GM21360 (cell line): Measurements from ENCODE around the gene ABLIM3.

Experiments
- ATAC-seq: cut with Tn5 transposase; IDR thresholded peaks from one replicate; pipeline ENCODE4 v1.9.1; 2021; ENCODE audit warnings: mild to moderate bottlenecking, moderate library complexity; ENCODE audit not compliant: unreplicated experiment

The ABLIM3 gene

DNA sequence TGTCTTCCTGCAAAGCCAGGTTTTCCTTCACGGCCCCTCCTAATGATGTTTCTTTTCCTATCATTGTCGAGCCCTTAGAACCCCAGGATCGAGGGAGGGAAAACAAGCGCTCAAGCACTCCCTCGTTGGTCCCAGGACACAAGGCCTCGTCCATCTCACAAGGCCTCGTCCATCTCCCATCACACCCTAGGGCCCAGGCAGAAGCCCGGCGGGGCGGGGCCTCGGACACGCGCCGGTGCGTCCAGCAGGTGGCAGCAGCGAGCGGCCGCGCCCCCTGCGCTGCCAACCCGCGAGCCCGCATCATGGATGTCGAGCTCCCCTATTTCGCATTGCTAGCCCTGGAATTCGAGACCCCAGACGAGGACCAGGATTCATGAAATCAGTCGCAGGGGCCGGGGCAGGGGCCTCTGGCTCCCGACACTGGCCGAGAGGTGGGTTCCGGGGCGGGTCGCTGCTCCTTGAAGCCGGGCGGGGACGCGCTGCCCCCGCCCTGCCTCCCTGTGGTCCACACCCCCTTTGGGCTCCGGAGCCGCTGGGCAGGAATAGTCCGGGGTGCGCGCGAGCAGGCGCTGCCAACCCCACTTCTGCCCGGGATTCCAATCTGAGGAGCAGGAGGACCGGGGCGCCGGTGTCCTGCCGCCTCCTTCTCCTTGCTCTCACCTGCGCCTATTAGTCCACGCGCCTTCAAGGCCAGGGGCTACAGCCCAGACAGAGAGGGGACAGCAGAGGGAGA is at the start of gene ABLIM3:
TSS of gene ABLIM3 (plus strand) at position 270 of the 733 bp plus-strand sequence. CDS start 603 bp downstream, outside the sequence.
- ATAC-seq, result peak; percentile 97

- ATAC-seq, result no peak
These were observed 47.7 kb upstream of the ABLIM3 start for GRCh38 chr5:149093625-149094024.

DNA sequence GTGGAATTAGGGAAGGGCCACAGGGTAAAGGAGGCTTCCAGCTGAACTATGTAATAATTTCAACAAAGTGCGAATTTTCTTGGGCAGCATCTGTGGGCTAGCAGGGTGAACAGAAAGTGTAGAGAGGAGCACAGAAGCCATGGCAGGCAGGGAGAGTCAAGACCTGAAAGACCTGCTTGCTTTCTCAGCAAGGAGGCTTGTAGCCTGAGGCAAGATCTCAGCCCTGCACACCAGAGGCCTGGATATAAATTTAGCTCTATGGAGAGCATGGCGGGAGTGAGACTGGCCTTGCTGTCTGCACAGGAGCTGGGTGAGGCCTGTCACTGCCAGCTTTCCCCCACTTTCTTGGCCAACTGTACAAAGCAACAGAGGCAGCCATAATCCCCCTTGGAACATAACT is 46.3 kb upstream of the ABLIM3 start:
- ATAC-seq, result no peak

DNA sequence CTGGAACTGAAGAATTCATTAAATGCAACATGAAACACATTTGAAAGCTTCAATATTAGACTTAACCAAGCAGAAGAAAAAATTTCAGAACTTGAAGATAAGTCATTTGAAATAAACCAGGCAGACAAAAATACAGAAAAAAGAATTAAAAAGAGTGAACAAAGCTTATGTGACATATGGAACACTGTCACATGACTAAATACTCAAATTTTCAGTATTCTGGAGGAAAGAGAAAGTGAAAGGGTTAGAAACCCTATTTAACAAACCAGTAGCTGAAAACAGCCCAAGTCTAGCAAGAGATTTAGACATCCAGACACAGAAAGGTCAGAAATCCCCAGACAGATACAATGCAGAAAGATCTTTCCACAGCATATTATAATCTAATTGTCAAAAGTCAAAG is 41.4 kb upstream of the ABLIM3 start:
- ATAC-seq, result no peak

DNA sequence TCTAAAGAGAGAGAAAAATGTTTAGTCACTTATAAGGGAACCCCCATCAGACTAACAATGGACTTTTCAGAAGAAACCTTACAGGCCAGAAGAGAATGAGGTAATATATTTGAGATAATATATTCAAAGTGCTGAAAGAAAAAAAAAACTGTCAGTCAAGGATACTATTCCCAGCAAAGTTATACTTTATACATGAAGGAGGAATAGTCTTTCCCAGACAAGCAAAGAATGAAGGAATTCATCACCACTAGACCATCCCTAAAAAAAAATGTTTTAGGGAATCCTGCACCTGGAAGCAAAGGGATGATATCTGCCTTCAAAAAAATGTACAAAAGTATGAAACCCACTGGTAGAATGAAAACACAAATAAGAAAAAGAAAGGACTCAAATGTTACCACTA is 41.0 kb upstream of the ABLIM3 start:
- ATAC-seq, result no peak

- no peak for ATAC-seq
These were observed 32.5 kb upstream of the ABLIM3 start for GRCh38 chr5:149108651-149109280.

GRCh38 chr5:149110406-149110805 is 30.9 kb upstream of the ABLIM3 start:
- ATAC-seq, result no peak

- no peak for ATAC-seq
These were observed 27.6 kb upstream of the ABLIM3 start for GRCh38 chr5:149113669-149114068.

- peak; percentile 69 for ATAC-seq
These were observed 26.6 kb upstream of the ABLIM3 start for GRCh38 chr5:149114403-149115312.

- ATAC-seq, result peak; percentile 61
These were observed 23.3 kb upstream of the ABLIM3 start for GRCh38 chr5:149117970-149118369.

- no peak for ATAC-seq
These were observed 22.8 kb upstream of the ABLIM3 start for GRCh38 chr5:149118463-149118862.

- ATAC-seq, result no peak
These were observed 20.1 kb upstream of the ABLIM3 start for GRCh38 chr5:149121145-149121544.

- ATAC-seq, result no peak
These were observed 18.1 kb upstream of the ABLIM3 start for GRCh38 chr5:149123211-149123610.

DNA sequence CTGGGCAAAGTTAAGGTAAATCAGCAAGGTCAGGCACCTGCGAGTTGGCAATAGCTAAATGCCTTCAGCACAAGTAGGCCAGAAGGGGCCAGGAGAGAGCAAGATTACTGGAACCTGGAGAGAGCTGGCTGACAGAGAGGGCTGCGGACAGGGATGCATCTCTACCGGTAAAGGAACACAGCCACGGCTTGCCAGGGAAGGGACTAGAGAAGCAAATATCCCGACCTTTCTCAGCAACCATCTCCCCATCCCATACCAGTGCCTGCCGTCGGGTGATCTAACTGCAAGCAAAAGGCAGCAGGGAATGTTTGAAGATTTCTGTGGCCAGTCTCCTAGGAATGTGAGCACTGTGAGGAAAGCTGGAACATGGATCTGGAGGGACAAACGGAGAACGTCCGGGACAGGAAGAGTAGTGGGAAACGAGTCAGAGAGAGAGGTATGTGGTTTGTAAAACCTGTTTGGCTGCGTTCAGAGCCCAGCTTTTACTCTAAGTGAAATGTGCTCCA is 15.9 kb upstream of the ABLIM3 start:
- no peak for ATAC-seq

DNA sequence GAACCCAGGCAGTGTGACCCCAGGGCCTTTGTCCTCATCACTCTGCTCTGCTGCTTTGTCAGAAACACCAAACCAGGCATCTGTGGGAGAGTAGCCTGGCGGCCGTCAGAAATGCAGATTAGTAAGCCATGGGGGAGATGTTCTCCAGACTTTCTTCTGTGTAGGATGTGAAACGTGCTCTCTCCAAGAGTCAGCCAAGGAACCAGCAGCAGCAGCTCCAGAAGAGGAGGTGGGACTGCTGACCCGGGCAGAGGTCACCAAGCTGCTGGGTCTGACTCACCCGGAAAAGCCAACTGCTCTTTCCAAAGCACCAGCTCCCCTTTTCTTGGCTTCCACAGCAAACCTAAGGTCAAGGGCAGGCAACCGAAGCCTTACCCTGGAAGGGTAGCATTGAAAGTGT is 14.4 kb upstream of the ABLIM3 start:
- no peak for ATAC-seq

DNA sequence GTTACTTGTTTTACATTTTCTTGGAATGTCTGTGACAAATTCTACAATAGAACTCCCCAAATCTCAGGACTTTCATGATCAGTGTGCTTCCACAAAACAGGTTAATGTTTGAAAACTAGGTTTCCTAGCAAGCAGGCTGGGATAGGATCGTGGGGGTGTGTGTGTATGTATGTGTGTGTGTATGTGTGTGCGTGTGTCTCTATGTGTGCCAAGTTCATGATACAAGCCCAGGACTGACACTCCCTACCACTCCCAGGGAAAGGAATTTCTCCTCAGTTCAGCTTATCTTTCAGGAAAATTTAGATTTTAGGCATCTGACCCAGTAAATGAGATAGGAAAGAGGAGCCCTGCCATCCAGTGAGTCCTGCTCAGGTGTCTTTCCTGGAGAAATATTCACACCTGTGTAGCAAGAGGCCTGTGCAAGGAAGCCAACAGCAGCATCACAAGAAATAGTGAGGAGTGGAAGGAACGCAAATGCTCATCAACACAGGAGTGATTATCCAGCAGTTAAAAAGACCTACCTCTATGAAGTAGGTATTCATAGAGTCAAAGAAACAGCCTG is 13.8 kb upstream of the ABLIM3 start:
- ATAC-seq, result no peak

DNA sequence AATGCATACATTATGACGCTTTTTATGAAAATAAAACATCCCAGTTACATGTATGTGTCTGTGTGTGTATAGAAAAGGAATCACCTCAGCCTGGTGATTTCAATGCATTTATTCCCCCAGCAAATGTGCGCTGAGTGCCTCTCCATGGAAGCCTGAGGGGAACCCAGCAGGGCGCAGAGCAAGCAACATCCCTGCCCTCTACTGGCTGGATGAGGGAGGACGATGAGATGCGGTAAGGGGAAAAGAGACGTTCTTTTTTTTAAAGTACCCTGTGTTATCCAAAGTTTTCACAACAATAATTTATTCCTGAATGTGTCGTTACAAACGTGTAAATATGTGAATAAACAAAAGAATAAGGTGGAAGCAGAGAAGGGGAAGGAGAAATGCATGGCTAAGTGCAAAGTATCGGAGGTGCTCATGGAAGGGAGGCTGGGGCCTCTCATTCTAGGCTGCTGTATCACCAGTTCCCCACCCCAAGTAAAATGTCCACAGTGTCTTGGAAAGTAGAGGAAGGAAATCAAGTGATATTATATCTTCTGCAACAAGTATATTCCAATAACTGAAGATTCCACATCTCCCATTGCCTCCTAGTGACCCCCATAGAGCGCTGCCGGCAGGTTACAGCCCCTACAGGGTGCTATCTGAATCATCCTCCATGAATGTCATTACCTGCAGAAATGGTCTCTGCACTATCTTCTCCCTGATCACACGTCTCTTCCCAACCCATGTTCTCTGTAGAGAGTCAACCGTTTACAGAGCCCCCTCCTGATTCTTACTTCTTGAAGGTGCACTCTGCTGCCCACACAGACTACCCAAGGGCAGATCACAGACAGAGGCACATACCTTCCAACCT is 13.0 kb upstream of the ABLIM3 start:
- ATAC-seq, result peak; percentile 88

DNA sequence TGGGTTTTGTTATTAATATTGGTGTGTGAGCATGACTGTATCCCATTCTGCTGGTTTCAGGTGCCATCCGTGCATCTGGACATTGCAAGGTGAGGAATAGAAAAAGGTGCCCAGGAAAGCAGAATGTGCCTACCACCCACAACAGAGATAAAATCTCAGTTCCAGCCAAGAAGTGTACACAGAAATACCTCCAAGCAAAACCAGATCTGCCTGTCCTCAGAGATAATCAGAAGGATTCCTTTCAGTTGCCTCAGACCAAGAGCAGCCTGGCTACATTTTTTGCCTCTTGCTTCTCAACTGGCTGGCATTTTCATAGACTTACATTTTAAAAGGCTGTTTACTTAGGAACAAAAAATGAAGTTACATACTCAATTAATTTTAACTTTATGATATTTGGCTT is 12.1 kb upstream of the ABLIM3 start:
- ATAC-seq, result no peak

- no peak for ATAC-seq
These were observed 11.0 kb upstream of the ABLIM3 start for GRCh38 chr5:149130121-149130914.
